WERI-Rb-1 (cell line): ENCODE data around the gene UFM1.

Experiments
- DNase-seq: peaks from one replicate; pipeline ENCODE4 v3.0.0-alpha.2; 2020
- H3K27ac ChIP-seq: fragments of 250-450 bp; sonication (Bioruptor Pico); 2 replicates; pipeline ENCODE4 v1.5.1; 2020; ENCODE audit warnings: mild to moderate bottlenecking, moderate library complexity
- H3K27me3 ChIP-seq: fragments of 250-450 bp; sonication (Bioruptor Pico); 2 replicates; pipeline ENCODE4 v1.5.1; 2021; ENCODE audit warnings: mild to moderate bottlenecking, low read depth, moderate library complexity; ENCODE audit not compliant: insufficient read depth, severe bottlenecking
- H3K36me3 ChIP-seq: fragments of 250-450 bp; sonication (Bioruptor Pico); 2 replicates; pipeline ENCODE4 v1.5.1; 2020; ENCODE audit warnings: mild to moderate bottlenecking, moderate library complexity
- H3K4me3 ChIP-seq: 2 replicates; pipeline ENCODE4 v1.5.1; 2011; ENCODE audit warnings: low read depth, mild to moderate bottlenecking, control low read depth, low read length
- H3K9me3 ChIP-seq: fragments of 250-450 bp; sonication (Bioruptor Pico); 2 replicates; pipeline ENCODE4 v1.5.1; 2021; ENCODE audit warnings: mild to moderate bottlenecking, moderate library complexity; ENCODE audit not compliant: severe bottlenecking
- CTCF ChIP-seq: IDR thresholded peaks from 2 replicates; pipeline ENCODE4 v1.5.1; 2011; ENCODE audit warnings: low read depth, mild to moderate bottlenecking, control low read depth, inconsistent platforms, low read length

Gene UFM1

GRCh38 chr13:38405216-38405615 is 55.6 kb downstream of the UFM1 start:
- no peak for TF ChIP-seq CTCF
- Histone ChIP-seq H3K27ac (no peak overlapping the region), H3K36me3 (no peaks in the 10 kb centered on the region), H3K9me3 (no peaks in the 10 kb centered on the region), H3K4me3 (no peak overlapping the region), H3K27me3 (no peaks in the 10 kb centered on the region)
- no peak for DNase-seq

DNA sequence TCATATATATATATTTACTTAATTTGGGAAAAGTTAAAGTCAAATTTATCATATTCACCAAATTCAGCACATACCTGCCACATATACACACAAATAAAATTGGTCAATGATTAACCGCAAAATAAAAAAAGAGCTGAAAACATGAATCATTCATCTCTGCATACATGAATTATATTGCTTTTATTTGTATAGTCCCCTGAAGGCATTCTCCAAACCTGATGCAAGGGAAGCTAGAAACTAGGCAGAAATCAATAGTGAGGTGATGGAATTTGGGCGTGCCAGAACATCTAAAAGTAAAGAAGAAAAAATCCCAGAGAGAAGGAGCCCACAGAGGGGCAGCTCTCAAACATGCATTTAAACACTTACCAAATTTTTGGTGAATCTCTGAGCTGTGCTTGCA is 60.1 kb downstream of the UFM1 start:
- no peaks in the 10 kb centered on the region for H3K36me3 ChIP-seq
- H3K9me3 ChIP-seq, result no peaks in the 10 kb centered on the region
- DNase-seq, result no peak
- no peak overlapping the region for H3K4me3 ChIP-seq
- H3K27me3 ChIP-seq, result no peaks in the 10 kb centered on the region
- no peak for TF ChIP-seq CTCF
- no peak overlapping the region for H3K27ac ChIP-seq

DNA sequence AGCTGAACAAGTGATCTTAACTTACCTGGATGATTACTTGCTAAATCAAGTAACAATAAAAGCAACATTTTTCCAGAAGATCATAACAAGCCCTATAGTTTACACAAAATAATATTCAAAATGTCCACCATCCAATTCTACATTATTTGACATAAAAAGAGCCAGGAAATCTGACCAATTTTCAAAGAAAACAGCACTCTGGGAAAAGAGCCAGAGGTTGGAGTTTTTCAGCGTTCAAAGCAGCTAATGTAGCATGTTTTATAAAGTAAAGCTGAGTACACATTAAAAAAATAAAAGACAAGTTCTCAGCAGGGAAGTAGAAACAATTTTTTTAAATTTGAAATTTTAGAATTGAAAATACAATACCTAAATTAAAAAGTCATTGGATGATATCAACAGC is 62.6 kb downstream of the UFM1 start:
- no peak overlapping the region for H3K27ac ChIP-seq
- H3K36me3 ChIP-seq, result no peaks in the 10 kb centered on the region
- no peak overlapping the region for H3K4me3 ChIP-seq
- no peak for DNase-seq
- no peaks in the 10 kb centered on the region for H3K27me3 ChIP-seq
- H3K9me3 ChIP-seq, result no peaks in the 10 kb centered on the region
- no peak for TF ChIP-seq CTCF
